Right renal cortex interstitium (tissue), 3 donors: ENCODE measurements around the gene ZBTB42. TPM values are rescaled to one million over a fixed set of nuclear protein-coding genes. Genes with fewer than 3 reads are reported as not detected.
A peak's percentile ranks its signal among the peaks of the same experiment; 100 is the strongest.

Source experiments
- DNase-seq, 3 donors: peaks; one replicate each; pipeline ENCODE4 v3.0.0-alpha.2; 2013; ENCODE audit warnings: low read depth in 3 of 3, low spot score in 2 of 3
- polyA plus RNA-seq, 3 donors: library from polyadenylated mRNA; unstranded; fragments of 120-200 nt; gene quantifications; one replicate each; pipeline ENCODE4 v1.2.1, GENCODE V29; 2013; ENCODE audit not compliant: insufficient read length in 3 of 3

Gene ZBTB42
- polyA plus RNA-seq, 3 donors: 3.8 to 4.4 (median 3.8) TPM

DNA sequence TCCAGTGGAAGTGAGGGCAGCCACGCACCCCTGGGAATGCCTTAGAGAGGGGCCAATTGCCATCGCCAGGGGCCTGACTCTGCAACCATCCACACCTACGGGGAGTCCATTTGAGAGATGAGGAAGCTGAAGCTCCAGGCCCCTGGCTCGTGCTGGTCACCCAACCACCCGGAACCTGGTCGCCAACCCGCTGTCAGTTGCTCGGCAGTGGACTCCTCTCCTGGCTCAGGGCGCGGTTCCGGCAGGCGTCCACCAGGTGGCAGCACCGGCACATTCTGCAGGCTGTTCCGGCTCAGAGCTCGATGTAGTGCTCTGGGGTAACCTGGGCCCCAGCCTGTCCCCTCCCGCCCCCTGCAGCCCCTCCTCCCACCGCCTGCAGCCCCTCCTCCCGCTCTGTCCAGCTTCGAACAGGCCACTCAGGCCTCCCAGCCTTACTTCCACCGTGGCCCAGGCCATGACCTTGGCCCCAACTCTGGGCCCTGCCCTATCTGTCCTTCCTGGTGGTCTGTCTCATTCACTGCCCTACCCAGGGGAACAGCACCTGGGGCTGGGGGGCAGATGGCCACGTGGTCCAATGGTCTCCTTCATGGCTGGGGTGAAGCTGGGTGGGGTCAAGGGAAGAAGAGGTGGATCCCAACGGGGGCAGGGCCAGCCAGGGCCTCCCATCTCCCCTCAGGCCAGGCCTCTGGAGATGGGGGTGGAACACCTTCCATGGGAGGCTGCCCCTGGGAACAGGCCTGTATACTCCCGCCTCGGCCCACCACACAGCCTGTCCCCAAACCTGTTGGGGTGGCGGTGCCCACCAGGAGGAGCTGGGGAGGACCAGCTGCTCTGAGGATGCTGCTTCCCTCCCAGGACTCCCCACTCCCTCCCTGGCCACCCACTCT is 32.2 kb upstream of the ZBTB42 start:
- DNase-seq: peak in 2 of 3 donors; percentile 53 to 68

DNA sequence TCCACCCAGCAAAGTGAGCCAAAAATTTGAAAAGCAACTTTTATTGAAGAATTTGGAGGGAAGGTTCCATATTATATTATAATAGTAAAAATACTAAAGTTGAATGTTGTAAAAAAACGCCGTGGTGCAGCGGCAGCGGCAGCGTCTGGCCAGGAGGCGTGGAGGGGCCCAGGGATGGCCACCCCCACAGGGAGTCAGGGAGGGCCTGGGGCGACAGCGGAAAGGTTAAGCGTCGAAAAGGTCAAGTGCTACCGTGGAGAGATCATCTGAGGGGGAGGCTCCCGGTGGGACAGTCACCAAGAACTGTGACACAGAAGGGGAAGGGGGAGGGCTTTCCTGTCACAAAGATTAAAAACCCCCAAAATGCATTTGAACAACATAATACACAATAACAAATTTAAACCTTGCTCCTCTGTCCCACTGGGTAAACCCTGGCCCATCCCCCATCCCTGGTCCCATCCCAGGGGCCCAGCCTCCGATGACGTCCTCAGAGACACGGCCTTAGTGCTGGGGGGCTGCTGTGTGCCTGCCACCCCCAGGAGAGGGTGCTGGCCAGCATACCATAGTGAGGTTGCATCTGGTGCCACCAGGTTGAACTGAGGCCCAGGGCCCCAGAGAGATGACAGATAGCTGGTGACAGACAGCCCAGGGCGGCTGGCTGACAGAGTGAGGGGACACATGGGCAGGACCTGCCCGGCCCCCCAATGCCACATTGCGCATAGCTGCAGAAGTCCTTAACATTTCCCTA is 31.4 kb upstream of the ZBTB42 start:
- DNase-seq: no peak

DNA sequence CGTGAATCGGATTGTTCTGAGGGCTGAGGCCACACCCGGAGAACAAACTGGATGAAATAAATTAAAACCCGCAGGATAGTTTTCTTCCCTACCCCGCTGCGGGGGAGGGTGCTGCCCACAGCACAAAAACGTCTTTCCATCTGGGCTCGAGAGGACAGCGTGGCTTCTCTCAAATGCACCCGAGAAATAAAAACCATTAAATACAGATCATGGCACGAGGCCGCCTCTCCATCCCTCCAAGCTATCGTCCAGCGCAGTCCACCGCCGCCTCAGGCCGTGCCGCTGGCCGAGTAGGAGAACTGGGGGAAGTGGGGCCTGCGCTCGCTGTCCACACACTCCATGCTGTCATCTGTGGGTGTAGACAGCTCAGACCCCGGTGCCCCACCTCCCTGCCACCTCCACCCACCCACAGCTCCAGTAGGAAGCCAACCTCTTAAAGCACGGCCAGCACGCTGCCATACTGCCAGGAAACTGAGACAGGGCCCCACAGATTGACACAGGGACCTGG is 30.8 kb upstream of the ZBTB42 start:
- DNase-seq: no peak

DNA sequence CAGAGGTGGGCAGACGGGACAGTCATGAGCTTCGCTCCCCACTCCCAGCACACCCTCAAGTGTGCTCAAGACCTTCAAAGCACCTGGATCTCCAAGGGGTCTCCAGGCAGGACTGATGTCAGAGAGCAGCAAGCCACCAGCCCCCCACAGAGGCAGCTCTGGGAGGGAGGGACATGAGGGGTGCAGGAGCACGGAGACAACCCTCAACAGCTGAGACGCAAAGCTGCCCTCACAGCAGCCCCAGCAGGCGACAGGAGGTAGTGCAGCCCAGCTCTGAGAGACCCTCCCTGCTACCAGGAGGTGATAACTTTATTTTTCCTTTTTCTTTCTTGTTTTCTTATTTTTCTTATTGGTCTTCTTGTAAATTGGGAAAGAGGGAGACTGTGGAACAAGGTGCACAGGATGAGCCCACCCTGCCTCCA is 30.0 kb upstream of the ZBTB42 start:
- DNase-seq: no peak

- no peak for DNase-seq
Measured at GRCh38 chr14:104771374-104771773, 29.5 kb upstream of the ZBTB42 start.

DNA sequence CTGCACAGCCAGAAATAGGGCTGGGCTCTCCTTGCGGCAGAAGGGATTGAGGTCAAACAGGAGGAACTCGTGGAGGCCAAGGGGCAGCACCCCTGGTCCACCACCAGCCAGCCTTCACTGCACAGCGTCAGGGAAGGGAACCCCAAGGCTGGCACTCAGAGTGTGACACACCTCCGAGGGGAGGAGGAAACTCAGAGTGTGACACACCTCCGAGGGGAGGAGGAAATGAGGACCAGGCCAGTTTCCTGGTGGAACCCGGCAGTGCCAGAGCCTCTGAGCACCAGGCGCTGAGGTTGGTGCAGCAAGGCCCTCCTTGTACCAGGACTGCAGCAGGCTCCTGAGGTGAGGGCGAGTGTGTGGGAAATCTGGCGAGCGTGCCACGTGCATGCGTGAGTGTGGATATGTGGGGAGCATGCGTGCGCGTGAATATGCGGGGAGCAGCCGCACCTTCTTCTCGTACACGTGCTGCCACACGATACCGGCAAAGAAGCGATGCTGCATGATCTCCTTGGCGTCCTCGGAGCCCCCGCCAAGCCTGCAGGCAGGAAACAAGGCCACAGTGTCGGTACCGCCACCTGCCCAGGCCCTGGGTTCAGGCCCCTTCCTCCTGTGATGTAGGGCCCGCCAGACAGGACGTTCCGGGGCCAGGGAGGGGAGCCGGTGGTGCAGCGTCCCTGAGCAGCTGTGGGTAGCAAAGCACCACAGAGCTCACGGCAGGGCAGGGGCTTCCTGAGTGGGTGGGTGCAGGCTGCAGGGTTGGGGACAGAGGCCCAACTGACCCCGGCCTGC is 28.8 kb upstream of the ZBTB42 start:
- no peak for DNase-seq

- DNase-seq: no peak
Measured at GRCh38 chr14:104772707-104773504, 28.0 kb upstream of the ZBTB42 start.

- no peak for DNase-seq
Measured at GRCh38 chr14:104773505-104774452, 27.1 kb upstream of the ZBTB42 start.

GRCh38 chr14:104774453-104775072 is 26.3 kb upstream of the ZBTB42 start:
- DNase-seq: no peak

GRCh38 chr14:104775073-104775489 is 25.8 kb upstream of the ZBTB42 start:
- no peak for DNase-seq

DNA sequence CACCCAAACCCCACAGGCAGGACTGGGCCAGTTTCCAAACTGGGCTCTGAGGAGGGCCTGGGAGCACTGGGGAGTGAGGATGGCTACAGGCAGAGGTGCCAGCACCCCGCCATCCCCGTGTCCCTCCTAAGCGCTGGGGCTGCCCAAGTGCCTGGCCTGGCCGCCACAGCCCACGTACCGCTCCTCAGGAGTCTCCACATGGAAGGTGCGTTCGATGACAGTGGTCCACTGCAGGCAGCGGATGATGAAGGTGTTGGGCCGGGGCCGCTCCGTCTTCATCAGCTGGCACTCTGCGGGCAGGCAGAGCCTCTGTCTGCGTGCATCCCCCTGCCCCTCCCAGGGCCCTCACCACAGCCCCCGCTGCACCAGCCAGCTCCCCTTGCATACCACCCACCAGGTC is 24.4 kb upstream of the ZBTB42 start:
- no peak for DNase-seq

DNA sequence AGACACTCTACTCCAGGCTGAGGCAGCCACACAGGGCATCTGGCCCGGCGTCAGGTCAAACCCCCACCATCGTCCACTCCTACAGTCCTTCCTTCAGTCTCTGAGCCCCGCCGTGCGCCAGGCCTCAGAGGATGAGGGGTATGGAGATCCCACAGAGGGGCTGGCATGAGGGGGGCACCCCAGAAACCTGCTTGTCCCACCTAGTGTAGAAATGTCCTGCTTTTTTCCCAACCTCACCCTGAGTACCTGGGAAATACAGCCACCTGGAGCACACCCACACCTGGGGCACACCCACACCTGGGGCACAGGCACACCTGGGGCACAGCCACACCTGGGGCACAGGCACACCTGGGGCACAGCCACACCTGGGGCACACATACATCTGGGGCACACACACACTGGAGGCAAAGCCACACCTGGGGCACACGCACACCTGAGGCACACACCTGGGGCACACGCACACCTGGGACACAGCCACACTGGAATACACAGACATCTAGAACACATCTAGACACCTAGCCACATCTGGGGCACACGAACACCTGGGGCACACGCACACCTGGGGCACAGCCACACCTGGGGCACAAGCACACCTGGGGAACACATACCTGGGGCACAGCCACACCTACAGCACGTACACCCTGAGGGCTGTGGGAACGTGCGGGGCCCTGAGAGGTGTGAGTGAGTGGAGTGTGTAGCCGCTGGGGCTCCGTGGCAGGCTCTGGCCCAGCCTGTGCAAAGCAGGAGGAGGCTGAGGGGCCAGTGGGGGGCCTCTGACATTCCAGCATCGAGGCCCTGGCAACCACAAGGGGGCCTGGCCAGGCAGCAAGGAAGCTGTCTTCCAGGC is 23.7 kb upstream of the ZBTB42 start:
- DNase-seq: no peak

- DNase-seq: no peak
Measured at GRCh38 chr14:104777808-104778249, 23.1 kb upstream of the ZBTB42 start.

GRCh38 chr14:104778694-104779331 is 22.1 kb upstream of the ZBTB42 start:
- no peak for DNase-seq

GRCh38 chr14:104779776-104780512 is 21.0 kb upstream of the ZBTB42 start:
- no peak for DNase-seq

- DNase-seq: no peak
Measured at GRCh38 chr14:104780513-104781030, 20.3 kb upstream of the ZBTB42 start.
